Uterus (tissue), 4 donors: Measurements from ENCODE around the gene ZNF469. TPM values are rescaled to one million over a fixed set of nuclear protein-coding genes. Genes with fewer than 3 reads are reported as not detected.
A peak's percentile ranks its signal among the peaks of the same experiment; 100 is the strongest.

ENCODE experiments used
- DNase-seq, 2 donors: peaks; one replicate each; pipeline ENCODE4 v3.0.0-alpha.2; 2019 to 2020
- H3K27ac ChIP-seq, 2 donors: fragments of 200-600 bp; sonication (generic); 1 replicate in 1 of 2; 2 replicates in 1 of 2; pipeline ENCODE4 v1.5.1; 2016 to 2018
- H3K27me3 ChIP-seq, 2 donors: fragments of 200-600 bp; sonication (generic); one replicate each; pipeline ENCODE4 v1.5.1; 2018 to 2019; ENCODE audit warnings: control low read depth in 1 of 2
- H3K36me3 ChIP-seq, 2 donors: fragments of 200-600 bp; sonication (generic); one replicate each; pipeline ENCODE4 v1.5.1; 2019; ENCODE audit warnings: control low read depth in 1 of 2
- H3K4me1 ChIP-seq, 2 donors: fragments of 200-600 bp; sonication (generic); one replicate each; pipeline ENCODE4 v1.5.1; 2018 to 2019; ENCODE audit warnings: control low read depth in 1 of 2
- H3K4me3 ChIP-seq, 2 donors: fragments of 200-600 bp; sonication (generic); 1 replicate in 1 of 2; 2 replicates in 1 of 2; pipeline ENCODE4 v1.5.1; 2018 to 2019; ENCODE audit warnings: mild to moderate bottlenecking in 1 of 2
- H3K9me3 ChIP-seq, 2 donors: fragments of 200-600 bp; sonication (generic); one replicate each; pipeline ENCODE4 v1.5.1; 2019; ENCODE audit warnings: control low read depth in 1 of 2
- CTCF ChIP-seq, 4 experiments: fragments of 200-600 bp in 2 of 4; fragments of 450-650 bp in 2 of 4; sonication (generic) in 2 of 4; IDR thresholded peaks; one replicate each; pipeline ENCODE4 v1.5.1; 2016 to 2019; ENCODE audit warnings: antibody characterized with exemption in 4 of 4, mild to moderate bottlenecking in 2 of 4, moderate library complexity in 1 of 4
- POLR2A ChIP-seq, 2 donors: fragments of 450-650 bp; IDR thresholded peaks; one replicate each; pipeline ENCODE4 v1.6.1; 2016; ENCODE audit warnings: antibody characterized with exemption in 2 of 2, mild to moderate bottlenecking in 1 of 2, moderate library complexity in 1 of 2
- intact Hi-C: fragments of 100-400 bp; cut with DNase I; formaldehyde crosslinking; loops from one replicate; pipeline ENCODE4 v1.15.1; 2023; ENCODE audit warnings: low total_unique reads
- total RNA-seq, 4 donors: library from RNA; depleted of rRNA in 3 of 4; stranded (reverse); fragments of >200 nt in 3 of 4; gene quantifications; one replicate each; pipeline versions ENCODE4 v1.1.0 to v1.2.4, GENCODE V29; 2014 to 2023
- donor health status: DM: yes; HTN: yes; CAD: no.

ZNF469 gene
- total RNA-seq, 4 donors from 2014 or later: 0.51 to 7.9 (median 2.8) TPM; not detected in 1

- no peaks in the 10 kb centered on the region for H3K27me3 ChIP-seq
- no peak for TF ChIP-seq POLR2A (IDR thresholded peaks at IDR 0.05)
- TF ChIP-seq CTCF (IDR thresholded peaks at IDR 0.05): no peak
- H3K27ac ChIP-seq: no peak overlapping the region
- no peak for DNase-seq
- H3K4me1 ChIP-seq: no peaks in the 10 kb centered on the region
- no peak overlapping the region for H3K4me3 ChIP-seq
- intact Hi-C loops: no loop called here
- H3K9me3 ChIP-seq: no peaks in the 10 kb centered on the region
- no peaks in the 10 kb centered on the region for H3K36me3 ChIP-seq
Observed at GRCh38 chr16:88380099-88380498, 2.7 kb upstream of the ZNF469 start.

GRCh38 chr16:88380619-88381018, 2.1 kb upstream of the ZNF469 start:
- no peak for DNase-seq
- TF ChIP-seq POLR2A (IDR thresholded peaks at IDR 0.05) (no peak), CTCF (IDR thresholded peaks at IDR 0.05) (no peak)

GRCh38 chr16:88381820-88382451, 823 bp upstream of the ZNF469 start:
- no peak for DNase-seq
- Histone ChIP-seq H3K4me3 (no peak overlapping the region), H3K36me3 (no peaks in the 10 kb centered on the region), H3K9me3 (no peaks in the 10 kb centered on the region), H3K27ac (no peak overlapping the region), H3K4me1 (no peaks in the 10 kb centered on the region), H3K27me3 (no peaks in the 10 kb centered on the region)
- TF ChIP-seq POLR2A (IDR thresholded peaks at IDR 0.05): no peak
- no peak for TF ChIP-seq CTCF (IDR thresholded peaks at IDR 0.05)
- intact Hi-C loops: no loop called here

More at GRCh38 chr16:88380619-88381018, 2.1 kb upstream of the ZNF469 start:
- intact Hi-C loops: no loop called here
- no peak overlapping the region for H3K4me3 ChIP-seq
- H3K27me3 ChIP-seq: no peaks in the 10 kb centered on the region
- H3K27ac ChIP-seq: no peak overlapping the region
- no peaks in the 10 kb centered on the region for H3K4me1 ChIP-seq
- no peaks in the 10 kb centered on the region for H3K9me3 ChIP-seq
- no peaks in the 10 kb centered on the region for H3K36me3 ChIP-seq

GRCh38 chr16:88383401-88384221, 852 bp downstream of the ZNF469 start:
- peak overlapping the region; percentile 31 to 44 for H3K4me3 ChIP-seq
- intact Hi-C loops: no loop called here
- no peaks in the 10 kb centered on the region for H3K36me3 ChIP-seq
- no peaks in the 10 kb centered on the region for H3K27me3 ChIP-seq
- H3K27ac ChIP-seq: peak overlapping the region in 1 of 2 donors; percentile 63
- H3K9me3 ChIP-seq: no peaks in the 10 kb centered on the region
- no peaks in the 10 kb centered on the region for H3K4me1 ChIP-seq
- DNase-seq: peak; percentile 51 to 62
- no peak for TF ChIP-seq POLR2A (IDR thresholded peaks at IDR 0.05)
- TF ChIP-seq CTCF (IDR thresholded peaks at IDR 0.05): peak; percentile 46 to 84 (median 64)
